SU-DHL-6 (cell line): ENCODE data around the gene TMCO4.
"Not testable (repeated sequence)": the region's sequence is repeated elsewhere in the genome, so short reads cannot be mapped to it uniquely, and the experiment has no call there.

Source experiments
- H2AFZ ChIP-seq: fragments of 200-600 bp; sonication (generic); 2 replicates; pipeline ENCODE4 v1.6.1; 2014; ENCODE audit warnings: low read depth, mild to moderate bottlenecking, moderate library complexity, mixed read lengths, antibody characterized with exemption, low read length; ENCODE audit not compliant: severe bottlenecking
- H3F3A ChIP-seq: fragments of 200-600 bp; shearing (Covaris generic); 2 replicates; pipeline ENCODE4 v1.6.0; 2016; ENCODE audit warnings: antibody characterized with exemption, mild to moderate bottlenecking; ENCODE audit not compliant: insufficient read depth
- H3K27ac ChIP-seq: fragments of 200-600 bp; sonication (generic); 2 replicates; pipeline ENCODE4 v1.5.1; 2016; ENCODE audit warnings: low read depth, mild to moderate bottlenecking, low read length, moderate library complexity, mixed read lengths
- H3K27me3 ChIP-seq: fragments of 200-600 bp; sonication (generic), shearing (Covaris generic); 2 replicates; pipeline ENCODE4 v1.6.0; 2014; ENCODE audit warnings: mild to moderate bottlenecking, low read length
- H3K36me3 ChIP-seq: fragments of 200-600 bp; sonication (generic); 2 replicates; pipeline ENCODE4 v1.6.1; 2014; ENCODE audit warnings: mild to moderate bottlenecking, low read length, mixed read lengths
- H3K4me2 ChIP-seq: fragments of 300-600, 200-600 bp; shearing (Covaris generic), sonication (generic); 2 replicates; pipeline ENCODE4 v1.6.0; 2014; ENCODE audit warnings: low read length, low read depth, mild to moderate bottlenecking; ENCODE audit not compliant: poor library complexity, severe bottlenecking
- H3K4me3 ChIP-seq: fragments of 200-600 bp; sonication (generic); 2 replicates; pipeline ENCODE4 v1.5.1; 2014; ENCODE audit warnings: antibody characterized with exemption, low read length, mild to moderate bottlenecking, mixed read lengths; ENCODE audit not compliant: insufficient read depth, poor library complexity, severe bottlenecking
- H3K79me2 ChIP-seq: fragments of 200-600 bp; sonication (generic); 2 replicates; pipeline ENCODE4 v1.6.1; 2014; ENCODE audit warnings: mild to moderate bottlenecking, low read length, moderate library complexity; ENCODE audit not compliant: insufficient read depth
- H3K9ac ChIP-seq: fragments of 200-600 bp; sonication (generic); 2 replicates; pipeline ENCODE4 v1.7.0; 2014; ENCODE audit warnings: mild to moderate bottlenecking, low read length
- H3K9me2 ChIP-seq: fragments of 200-600 bp; sonication (generic); replicated peaks from 2 replicates; pipeline ENCODE4 v1.6.1; 2014; ENCODE audit warnings: low read length; ENCODE audit not compliant: insufficient read depth
- H3K9me3 ChIP-seq: fragments of 200-600 bp; sonication (generic); 2 replicates; pipeline ENCODE4 v1.6.1; 2014; ENCODE audit warnings: low read length, mixed read lengths; ENCODE audit not compliant: insufficient read depth
- H4K20me1 ChIP-seq: fragments of 200-600 bp; sonication (generic); 2 replicates; pipeline ENCODE4 v1.6.1; 2014; ENCODE audit warnings: low read depth, mild to moderate bottlenecking, antibody characterized with exemption, low read length, moderate library complexity, mixed read lengths
- EZH2phosphoT487 ChIP-seq: fragments of 200-600 bp; sonication (generic), shearing (Covaris generic); conservative IDR thresholded peaks from 2 replicates; pipeline ENCODE4 v1.6.1; 2018; ENCODE audit warnings: mild to moderate bottlenecking, antibody characterized with exemption, low read length, moderate library complexity, mixed read lengths
- TF ChIP-seq, protein P1 (sequence below): fragments of 200-600 bp; sonication (generic); IDR thresholded peaks from one replicate; pipeline ENCODE4 v1.5.1; 2017; ENCODE audit warnings: antibody characterized with exemption, mild to moderate bottlenecking, low read length, moderate library complexity; ENCODE audit not compliant: insufficient read depth, poor library complexity, severe bottlenecking

TMCO4 gene

DNA sequence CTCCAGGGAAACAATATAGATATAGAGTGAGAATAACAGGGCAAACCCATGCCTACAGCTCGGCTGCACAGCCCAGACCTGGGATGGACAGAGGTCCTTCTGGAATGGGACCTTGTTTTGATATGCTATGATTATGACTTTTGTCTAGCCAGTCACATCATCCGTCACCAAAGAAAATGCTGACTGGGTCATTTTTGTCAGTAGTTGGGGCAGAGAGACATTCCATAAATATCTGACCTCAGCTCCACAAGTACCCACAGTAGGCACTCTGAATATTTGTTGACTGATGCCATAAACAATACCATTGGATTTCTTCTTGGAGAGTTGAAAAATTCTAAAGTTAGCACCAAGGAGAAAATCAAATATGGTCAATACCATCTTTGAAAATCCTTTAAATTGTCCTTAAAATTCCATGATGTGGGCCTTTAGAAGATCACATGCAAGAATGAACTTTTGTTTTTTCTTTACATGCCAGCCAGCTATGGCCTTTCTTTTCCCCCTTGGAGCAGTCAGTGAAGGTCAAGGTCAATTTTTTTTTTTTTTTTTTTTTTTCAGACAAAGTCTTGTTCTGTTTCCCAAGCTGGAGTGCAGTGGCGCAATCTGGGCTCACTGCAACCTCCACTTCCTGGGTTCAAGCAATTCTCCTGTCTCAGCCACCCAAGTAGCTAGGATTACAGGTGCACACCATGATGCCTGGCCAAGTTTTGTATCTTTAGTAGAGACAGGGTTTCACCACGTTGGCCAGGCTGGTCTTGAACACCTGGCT, 7.3 kb downstream of the TMCO4 start:
- no peaks in the 10 kb centered on the region for H3K9me2 ChIP-seq

DNA sequence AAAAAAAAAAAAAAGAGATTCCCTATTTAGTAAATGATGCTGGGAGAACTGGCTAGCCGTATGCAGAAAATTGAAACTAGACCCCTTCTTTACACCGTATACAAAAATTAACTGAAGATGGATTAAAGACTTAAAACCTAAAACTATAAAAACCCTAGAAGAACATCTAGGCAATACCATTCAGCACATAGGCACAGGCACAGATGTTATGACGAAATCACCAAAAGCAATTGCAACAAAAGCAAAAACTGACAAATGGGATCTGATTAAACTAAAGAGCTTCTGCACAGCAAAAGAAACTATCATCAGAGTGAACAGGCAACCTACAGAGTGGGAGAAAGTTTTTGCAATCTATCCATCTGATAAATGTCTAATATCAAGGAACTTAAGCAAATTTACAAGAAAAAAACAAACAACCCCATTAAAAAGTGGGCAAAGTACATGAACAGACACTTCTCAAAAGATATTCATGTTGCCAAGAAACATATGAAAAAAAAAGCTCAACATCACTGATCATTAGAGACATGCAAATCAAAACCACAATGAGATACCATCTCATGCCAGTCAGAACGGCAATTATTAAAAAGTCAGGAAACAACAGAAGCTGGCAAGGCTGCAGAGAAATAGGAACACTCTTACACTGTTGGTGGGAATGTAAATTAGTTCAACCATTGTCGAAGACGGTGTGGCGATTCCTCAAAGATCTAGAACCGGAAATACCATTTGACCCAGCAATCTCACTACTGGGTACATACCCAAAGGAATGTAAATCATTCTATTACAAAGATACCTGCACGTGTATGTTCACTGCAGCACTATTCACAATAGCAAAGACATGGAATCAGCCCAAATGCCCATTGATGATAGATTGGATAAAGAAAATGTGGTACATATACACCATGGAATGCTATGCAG, 9.4 kb downstream of the TMCO4 start:
- H3K27ac ChIP-seq, H3K9me2 ChIP-seq, H3K4me3 ChIP-seq, H3K36me3 ChIP-seq, H4K20me1 ChIP-seq, H3K4me2 ChIP-seq, H3K27me3 ChIP-seq, H3K79me2 ChIP-seq, H2AFZ ChIP-seq, H3K9me3 ChIP-seq, H3F3A ChIP-seq, H3K9ac ChIP-seq: not testable (repeated sequence)

More for the DNA sequence above, 7.3 kb downstream of the TMCO4 start:
- Histone ChIP-seq H3K9ac (no peak overlapping the region), H4K20me1 (no peaks in the 10 kb centered on the region), H3K27ac (no peak overlapping the region), H3K9me3 (no peaks in the 10 kb centered on the region), H3K27me3 (no peaks in the 10 kb centered on the region), H3K4me3 (no peak overlapping the region), H3K79me2 (no peaks in the 10 kb centered on the region), H3F3A (no peaks in the 10 kb centered on the region), H3K36me3 (no peaks in the 10 kb centered on the region), H3K4me2 (no peak overlapping the region), H2AFZ (no peak overlapping the region)
- TF ChIP-seq EZH2phosphoT487: no peak
- TF ChIP-seq, protein P1, sequence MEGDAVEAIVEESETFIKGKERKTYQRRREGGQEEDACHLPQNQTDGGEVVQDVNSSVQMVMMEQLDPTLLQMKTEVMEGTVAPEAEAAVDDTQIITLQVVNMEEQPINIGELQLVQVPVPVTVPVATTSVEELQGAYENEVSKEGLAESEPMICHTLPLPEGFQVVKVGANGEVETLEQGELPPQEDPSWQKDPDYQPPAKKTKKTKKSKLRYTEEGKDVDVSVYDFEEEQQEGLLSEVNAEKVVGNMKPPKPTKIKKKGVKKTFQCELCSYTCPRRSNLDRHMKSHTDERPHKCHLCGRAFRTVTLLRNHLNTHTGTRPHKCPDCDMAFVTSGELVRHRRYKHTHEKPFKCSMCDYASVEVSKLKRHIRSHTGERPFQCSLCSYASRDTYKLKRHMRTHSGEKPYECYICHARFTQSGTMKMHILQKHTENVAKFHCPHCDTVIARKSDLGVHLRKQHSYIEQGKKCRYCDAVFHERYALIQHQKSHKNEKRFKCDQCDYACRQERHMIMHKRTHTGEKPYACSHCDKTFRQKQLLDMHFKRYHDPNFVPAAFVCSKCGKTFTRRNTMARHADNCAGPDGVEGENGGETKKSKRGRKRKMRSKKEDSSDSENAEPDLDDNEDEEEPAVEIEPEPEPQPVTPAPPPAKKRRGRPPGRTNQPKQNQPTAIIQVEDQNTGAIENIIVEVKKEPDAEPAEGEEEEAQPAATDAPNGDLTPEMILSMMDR: no peak

DNA sequence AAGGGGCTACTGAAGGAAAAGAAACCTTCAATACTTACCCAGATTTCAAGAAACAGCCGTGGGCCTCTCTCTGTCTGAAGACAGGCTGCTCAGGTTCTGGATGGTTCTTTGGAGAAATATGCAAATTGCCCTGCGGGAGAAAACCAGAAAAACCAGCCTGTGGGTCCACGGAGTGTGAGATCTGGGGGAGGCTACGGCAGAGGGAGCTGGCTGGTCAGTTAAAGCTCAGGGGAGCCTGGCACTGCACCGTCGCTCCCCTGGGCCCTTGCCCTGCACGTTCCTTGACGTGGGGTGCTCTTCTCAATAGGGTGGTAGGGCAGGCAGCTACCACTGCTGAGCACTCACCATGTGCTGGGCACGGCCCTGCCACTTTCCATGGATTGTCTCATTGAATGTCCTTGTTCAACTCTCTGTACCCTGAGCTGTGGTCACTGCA, 12.7 kb downstream of the TMCO4 start:
- Histone ChIP-seq H3K9me2 (no peaks in the 10 kb centered on the region), H3K9ac (no peak overlapping the region), H3K9me3 (no peaks in the 10 kb centered on the region), H3K27ac (no peak overlapping the region), H3F3A (no peaks in the 10 kb centered on the region), H4K20me1 (no peaks in the 10 kb centered on the region), H3K79me2 (no peaks in the 10 kb centered on the region), H3K4me3 (no peak overlapping the region), H3K36me3 (no peaks in the 10 kb centered on the region), H3K4me2 (no peak overlapping the region), H3K27me3 (no peaks in the 10 kb centered on the region), H2AFZ (no peak overlapping the region)
- TF ChIP-seq EZH2phosphoT487: no peak
- TF ChIP-seq, protein P1: no peak
